Panc1 (cell line): ENCODE measurements around the gene TIGAR. TPM values are rescaled to one million over a fixed set of nuclear protein-coding genes. Genes with fewer than 3 reads are reported as not detected.
A peak's percentile ranks its signal among the peaks of the same experiment; 100 is the strongest.

Source experiments
- ATAC-seq: fragments of 200-7000 bp; cut with Tn5 transposase; 2 replicates; pipeline ENCODE4 v1.9.1; 2020; ENCODE audit warnings: mild to moderate bottlenecking, moderate library complexity
- BruUV-seq: library from RNA; stranded (reverse); fragments of 400-500 nt; replicated peaks from 2 replicates; lab custom pipeline; 2021; lab: Mats Ljungman, UMichigan
- CTCF ChIA-PET: fragments of 300-600 bp; sonication (Branson Sonifier 250); formaldehyde crosslinking; loops from one replicate; lab custom pipeline; 2022; ENCODE audit warnings: antibody characterized with exemption; lab: Charles Lee
- POLR2A ChIA-PET: fragments of 300-600 bp; sonication (Branson Sonifier 250); formaldehyde crosslinking; loops from one replicate; lab custom pipeline; 2022; ENCODE audit warnings: antibody characterized with exemption; lab: Charles Lee
- DNase-seq: peaks from one replicate; pipeline ENCODE4 v3.0.0-alpha.2; 2010; ENCODE audit warnings: low read depth, low spot score
- H3K27ac ChIP-seq: 2 replicates; pipeline ENCODE4 v1.5.1; 2011; ENCODE audit warnings: mild to moderate bottlenecking, low read length, inconsistent platforms
- H3K27me3 ChIP-seq: fragments of 200-500 bp; sonication (Bioruptor generic); 2 replicates; pipeline ENCODE4 v1.6.0; 2014; ENCODE audit warnings: low read length, inconsistent platforms; ENCODE audit not compliant: control insufficient read depth, insufficient read depth
- H3K36me3 ChIP-seq: fragments of 200-500 bp; sonication (Bioruptor generic); 2 replicates; pipeline ENCODE4 v1.5.1; 2014; ENCODE audit warnings: inconsistent platforms, mild to moderate bottlenecking, low read length, moderate library complexity; ENCODE audit not compliant: control insufficient read depth, insufficient read depth
- H3K4me1 ChIP-seq: 2 replicates; pipeline ENCODE4 v1.5.1; 2011; ENCODE audit warnings: inconsistent platforms, mild to moderate bottlenecking, low read length, moderate library complexity; ENCODE audit not compliant: control insufficient read depth, insufficient read depth
- H3K4me3 ChIP-seq, 2 experiments: 2 replicates each; pipeline ENCODE4 v1.5.1; 2011 to 2012; ENCODE audit warnings: low read depth in 2 of 2, low read length in 2 of 2, mild to moderate bottlenecking in 2 of 2, inconsistent platforms in 1 of 2, moderate library complexity in 1 of 2
- H3K9me3 ChIP-seq: fragments of 200-500 bp; sonication (Bioruptor generic); 2 replicates; pipeline ENCODE4 v1.5.1; 2014; ENCODE audit warnings: low read depth, mild to moderate bottlenecking, inconsistent platforms, low read length, moderate library complexity; ENCODE audit not compliant: control insufficient read depth, insufficient read depth
- POLR2AphosphoS5 ChIP-seq: IDR thresholded peaks from 2 replicates; pipeline ENCODE4 v1.6.1; 2012; ENCODE audit warnings: mild to moderate bottlenecking, low read depth, low read length, moderate library complexity
- SIN3A ChIP-seq: IDR thresholded peaks from 2 replicates; pipeline ENCODE4 v1.6.1; 2012; ENCODE audit warnings: low read depth, mild to moderate bottlenecking, low read length, moderate library complexity, borderline replicate concordance; ENCODE audit not compliant: insufficient read depth
- TCF7L2 ChIP-seq: IDR thresholded peaks from 2 replicates; pipeline ENCODE4 v1.6.1; 2011; ENCODE audit warnings: mild to moderate bottlenecking, low read depth, low read length, inconsistent platforms
- in situ Hi-C: cut with HindIII; loops from 2 replicates; pipeline ENCODE4 v1.10.0; 2016; ENCODE audit warnings: low sequenced_read_pairs, low pct_unique_long_range_greater_than_20kb
- intact Hi-C: fragments of 100-400 bp; cut with micrococcal nuclease; formaldehyde crosslinking; loops from one replicate; pipeline ENCODE4 v1.10.0; 2022; ENCODE audit not compliant: unreplicated experiment
- total RNA-seq: library from RNA; stranded (reverse); gene quantifications from one replicate; pipeline ENCODE4 v1.2.1, GENCODE V29; 2021; ENCODE audit not compliant: unreplicated experiment
- TF ChIP-seq, protein P1 (sequence below), 2 experiments: IDR thresholded peaks; 2 replicates each; pipeline ENCODE4 v1.6.1; 2011 to 2012; ENCODE audit warnings: low read depth in 2 of 2, control low read depth in 1 of 2, low read length in 1 of 2, mild to moderate bottlenecking in 1 of 2, moderate library complexity in 1 of 2; ENCODE audit not compliant: insufficient read depth in 1 of 2
- TF ChIP-seq, protein P2 (sequence below): fragments of 450-650 bp; IDR thresholded peaks from 2 replicates; pipeline ENCODE4 v1.5.1; 2017; ENCODE audit warnings: mild to moderate bottlenecking

Gene TIGAR
- total RNA-seq, 1 experiment from 2014 or later: 17.4 TPM

DNA sequence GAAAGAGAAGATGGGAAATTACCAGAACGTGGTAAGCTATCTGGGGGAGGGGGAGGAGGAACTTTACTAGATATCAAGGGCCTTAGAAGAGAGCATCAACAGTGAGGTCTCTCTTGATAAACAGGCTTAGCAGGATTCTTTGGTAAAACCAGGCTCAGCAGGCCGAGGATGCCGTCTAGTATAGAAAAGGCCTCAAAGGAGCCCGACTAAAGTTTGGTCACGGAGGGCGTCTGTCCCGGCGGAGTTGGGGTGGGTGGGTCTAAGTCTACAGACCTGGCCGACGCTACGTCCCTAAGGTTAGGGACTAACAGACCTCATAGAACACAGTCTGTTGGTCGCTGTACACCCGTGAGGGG is 538 bp upstream of the TIGAR start:
- Histone ChIP-seq H3K36me3 (peaks cover 2% of the 10 kb centered on the region; the same call in 1 of the 2 replicates), H3K27ac (peak overlapping the region; percentile 89), H3K4me1 (no peaks in the 10 kb centered on the region), H3K27me3 (no peaks in the 10 kb centered on the region), H3K9me3 (no peaks in the 10 kb centered on the region), H3K4me3 (peak overlapping the region; percentile 64 to 97)
- BruUV-seq: TSS peak; percentile 99
- POLR2A ChIA-PET: no interaction called here
- TF ChIP-seq, protein P1, sequence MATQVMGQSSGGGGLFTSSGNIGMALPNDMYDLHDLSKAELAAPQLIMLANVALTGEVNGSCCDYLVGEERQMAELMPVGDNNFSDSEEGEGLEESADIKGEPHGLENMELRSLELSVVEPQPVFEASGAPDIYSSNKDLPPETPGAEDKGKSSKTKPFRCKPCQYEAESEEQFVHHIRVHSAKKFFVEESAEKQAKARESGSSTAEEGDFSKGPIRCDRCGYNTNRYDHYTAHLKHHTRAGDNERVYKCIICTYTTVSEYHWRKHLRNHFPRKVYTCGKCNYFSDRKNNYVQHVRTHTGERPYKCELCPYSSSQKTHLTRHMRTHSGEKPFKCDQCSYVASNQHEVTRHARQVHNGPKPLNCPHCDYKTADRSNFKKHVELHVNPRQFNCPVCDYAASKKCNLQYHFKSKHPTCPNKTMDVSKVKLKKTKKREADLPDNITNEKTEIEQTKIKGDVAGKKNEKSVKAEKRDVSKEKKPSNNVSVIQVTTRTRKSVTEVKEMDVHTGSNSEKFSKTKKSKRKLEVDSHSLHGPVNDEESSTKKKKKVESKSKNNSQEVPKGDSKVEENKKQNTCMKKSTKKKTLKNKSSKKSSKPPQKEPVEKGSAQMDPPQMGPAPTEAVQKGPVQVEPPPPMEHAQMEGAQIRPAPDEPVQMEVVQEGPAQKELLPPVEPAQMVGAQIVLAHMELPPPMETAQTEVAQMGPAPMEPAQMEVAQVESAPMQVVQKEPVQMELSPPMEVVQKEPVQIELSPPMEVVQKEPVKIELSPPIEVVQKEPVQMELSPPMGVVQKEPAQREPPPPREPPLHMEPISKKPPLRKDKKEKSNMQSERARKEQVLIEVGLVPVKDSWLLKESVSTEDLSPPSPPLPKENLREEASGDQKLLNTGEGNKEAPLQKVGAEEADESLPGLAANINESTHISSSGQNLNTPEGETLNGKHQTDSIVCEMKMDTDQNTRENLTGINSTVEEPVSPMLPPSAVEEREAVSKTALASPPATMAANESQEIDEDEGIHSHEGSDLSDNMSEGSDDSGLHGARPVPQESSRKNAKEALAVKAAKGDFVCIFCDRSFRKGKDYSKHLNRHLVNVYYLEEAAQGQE (IDR thresholded peaks at IDR 0.05; ENCODE audit: insufficient read depth in 1 of 2, low read depth in 2 of 2, low read length in 1 of 2): no peak
- no peak for TF ChIP-seq POLR2AphosphoS5
- no peak for TF ChIP-seq TCF7L2
- TF ChIP-seq SIN3A: no peak
- TF ChIP-seq, protein P2, sequence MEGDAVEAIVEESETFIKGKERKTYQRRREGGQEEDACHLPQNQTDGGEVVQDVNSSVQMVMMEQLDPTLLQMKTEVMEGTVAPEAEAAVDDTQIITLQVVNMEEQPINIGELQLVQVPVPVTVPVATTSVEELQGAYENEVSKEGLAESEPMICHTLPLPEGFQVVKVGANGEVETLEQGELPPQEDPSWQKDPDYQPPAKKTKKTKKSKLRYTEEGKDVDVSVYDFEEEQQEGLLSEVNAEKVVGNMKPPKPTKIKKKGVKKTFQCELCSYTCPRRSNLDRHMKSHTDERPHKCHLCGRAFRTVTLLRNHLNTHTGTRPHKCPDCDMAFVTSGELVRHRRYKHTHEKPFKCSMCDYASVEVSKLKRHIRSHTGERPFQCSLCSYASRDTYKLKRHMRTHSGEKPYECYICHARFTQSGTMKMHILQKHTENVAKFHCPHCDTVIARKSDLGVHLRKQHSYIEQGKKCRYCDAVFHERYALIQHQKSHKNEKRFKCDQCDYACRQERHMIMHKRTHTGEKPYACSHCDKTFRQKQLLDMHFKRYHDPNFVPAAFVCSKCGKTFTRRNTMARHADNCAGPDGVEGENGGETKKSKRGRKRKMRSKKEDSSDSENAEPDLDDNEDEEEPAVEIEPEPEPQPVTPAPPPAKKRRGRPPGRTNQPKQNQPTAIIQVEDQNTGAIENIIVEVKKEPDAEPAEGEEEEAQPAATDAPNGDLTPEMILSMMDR: no peak
- ATAC-seq: peak; percentile 78
- CTCF ChIA-PET: no interaction called here
- intact Hi-C loops: no loop called here
- in situ Hi-C loops: no loop called here
- peak; percentile 7 for DNase-seq

DNA sequence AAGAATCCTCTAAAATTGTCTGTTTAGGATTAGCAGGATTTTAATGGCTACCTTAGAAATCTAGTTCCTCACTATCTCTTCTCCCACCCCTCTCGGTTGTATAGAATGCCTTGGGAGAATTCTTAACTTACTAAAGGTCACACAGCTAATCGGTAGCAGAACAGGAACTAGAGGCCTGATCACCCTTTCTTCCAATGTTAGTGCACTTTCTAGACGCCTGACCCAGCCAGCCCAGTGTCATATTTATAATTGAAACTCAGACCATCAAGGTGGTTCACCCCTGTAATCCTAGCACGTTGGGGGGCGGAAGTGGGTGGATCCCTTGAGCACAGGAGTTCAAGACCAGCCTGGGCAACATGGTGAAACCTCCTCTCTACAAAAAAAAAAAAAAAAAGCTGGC is 1.7 kb downstream of the TIGAR start:
- in situ Hi-C loops (no loop called here), intact Hi-C loops (no loop called here)
- peak overlapping the region; percentile 84 to 97; a peak in 3 of 4 replicates for H3K4me3 ChIP-seq
- no peaks in the 10 kb centered on the region for H3K4me1 ChIP-seq
- BruUV-seq: no TSS peak
- peak overlapping the region; percentile 89; the same call in 1 of the 2 replicates for H3K27ac ChIP-seq
- no peaks in the 10 kb centered on the region for H3K9me3 ChIP-seq
- no peak for DNase-seq
- CTCF ChIA-PET: no interaction called here
- POLR2A ChIA-PET: no interaction called here
- no peaks in the 10 kb centered on the region for H3K27me3 ChIP-seq
- ATAC-seq: no peak
- H3K36me3 ChIP-seq: peaks cover 2% of the 10 kb centered on the region; the same call in 1 of the 2 replicates
- TF ChIP-seq SIN3A (no peak), POLR2AphosphoS5 (no peak)
- TF ChIP-seq, protein P2: no peak
